ENCODE data around the gene GREM2. TPM values are rescaled to one million over a fixed set of nuclear protein-coding genes. Genes with fewer than 3 reads are reported as not detected.

Gene GREM2
- total RNA-seq, 1 donor from 2014 or later: 0.48 TPM

- H3K27ac Mint-ChIP-seq: no peak overlapping the region
- DNase-seq (ENCODE audit: low spot score, unreplicated experiment): no peak
- H3K4me3 Mint-ChIP-seq (ENCODE audit: low read depth): no peak overlapping the region
- H3K27me3 Mint-ChIP-seq: peaks cover 8% of the 10 kb centered on the region
- TF ChIP-seq CTCF (IDR thresholded peaks at IDR 0.05; ENCODE audit: unreplicated experiment): no peak
- no peaks in the 10 kb centered on the region for H3K4me1 Mint-ChIP-seq (ENCODE audit: low read depth)
- no peaks in the 10 kb centered on the region for H3K9me3 Mint-ChIP-seq (ENCODE audit: low read depth)
- H3K36me3 Mint-ChIP-seq (ENCODE audit: insufficient read depth): no peaks in the 10 kb centered on the region
These were observed 127.0 kb downstream of the GREM2 start for GRCh38 chr1:240484804-240485443.

- Mint-ChIP-seq H3K4me3 (ENCODE audit: low read depth) (no peak overlapping the region), H3K36me3 (ENCODE audit: insufficient read depth) (no peaks in the 10 kb centered on the region), H3K4me1 (ENCODE audit: low read depth) (peaks cover 9% of the 10 kb centered on the region), H3K27me3 (no peaks in the 10 kb centered on the region), H3K27ac (no peak overlapping the region), H3K9me3 (ENCODE audit: low read depth) (no peaks in the 10 kb centered on the region)
- DNase-seq (ENCODE audit: low spot score, unreplicated experiment): no peak
- TF ChIP-seq CTCF (IDR thresholded peaks at IDR 0.05; ENCODE audit: unreplicated experiment): no peak
These were observed 133.4 kb downstream of the GREM2 start for GRCh38 chr1:240478536-240478935.

- H3K4me1 Mint-ChIP-seq (ENCODE audit: low read depth): peaks cover 12% of the 10 kb centered on the region
- no peak for TF ChIP-seq CTCF (IDR thresholded peaks at IDR 0.05; ENCODE audit: unreplicated experiment)
- H3K27ac Mint-ChIP-seq: no peak overlapping the region
These were observed 136.1 kb downstream of the GREM2 start for GRCh38 chr1:240475832-240476231.

GRCh38 chr1:240474133-240474614 is 137.8 kb downstream of the GREM2 start:
- Mint-ChIP-seq H3K36me3 (ENCODE audit: insufficient read depth) (no peaks in the 10 kb centered on the region), H3K27me3 (no peaks in the 10 kb centered on the region), H3K9me3 (ENCODE audit: low read depth) (no peaks in the 10 kb centered on the region), H3K4me1 (ENCODE audit: low read depth) (peaks cover 12% of the 10 kb centered on the region), H3K27ac (no peak overlapping the region), H3K4me3 (ENCODE audit: low read depth) (no peak overlapping the region)
- no peak for TF ChIP-seq CTCF (IDR thresholded peaks at IDR 0.05; ENCODE audit: unreplicated experiment)
- DNase-seq (ENCODE audit: low spot score, unreplicated experiment): no peak

More at GRCh38 chr1:240475832-240476231, 136.1 kb downstream of the GREM2 start:
- Mint-ChIP-seq H3K9me3 (ENCODE audit: low read depth) (no peaks in the 10 kb centered on the region), H3K4me3 (ENCODE audit: low read depth) (no peak overlapping the region), H3K36me3 (ENCODE audit: insufficient read depth) (no peaks in the 10 kb centered on the region), H3K27me3 (no peaks in the 10 kb centered on the region)
- DNase-seq (ENCODE audit: low spot score, unreplicated experiment): no peak

GRCh38 chr1:240468656-240469055 is 143.3 kb downstream of the GREM2 start:
- no peak overlapping the region for H3K4me3 Mint-ChIP-seq (ENCODE audit: low read depth)
- no peak overlapping the region for H3K27ac Mint-ChIP-seq
- H3K4me1 Mint-ChIP-seq (ENCODE audit: low read depth): peaks cover 10% of the 10 kb centered on the region
- peaks cover 8% of the 10 kb centered on the region for H3K27me3 Mint-ChIP-seq
- no peak for DNase-seq (ENCODE audit: low spot score, unreplicated experiment)
- H3K36me3 Mint-ChIP-seq (ENCODE audit: insufficient read depth): no peaks in the 10 kb centered on the region
- H3K9me3 Mint-ChIP-seq (ENCODE audit: low read depth): no peaks in the 10 kb centered on the region
- TF ChIP-seq CTCF (IDR thresholded peaks at IDR 0.05; ENCODE audit: unreplicated experiment): no peak

Data from progenitor cell of endocrine pancreas (in vitro differentiated cells).